Measurements from ENCODE around the gene CLK2. TPM values are rescaled to one million over a fixed set of nuclear protein-coding genes. Genes with fewer than 3 reads are reported as not detected.

CLK2 gene
- total and polyA plus RNA-seq, 2 donors (not counting 1 experiment from before 2014, with no cell fraction given): 26.8 to 34.0 TPM

GRCh38 chr1:155300553-155301329 is 27.4 kb upstream of the CLK2 start:
- Histone ChIP-seq H3K9me3 (ENCODE audit: control insufficient read depth, insufficient read depth, low read depth, low read length) (no peaks in the 10 kb centered on the region), H3K4me2 (ENCODE audit: extremely low read depth, insufficient read depth, low read length) (no peak overlapping the region), H3K27me3 (ENCODE audit: control insufficient read depth, insufficient read depth, low read length) (peaks cover 17% of the 10 kb centered on the region), H3K27ac (ENCODE audit: insufficient read depth, low read length) (no peak overlapping the region), H3K4me3 (replicated peaks in 1 of 4; ENCODE audit: control extremely low read depth in 1 of 4, insufficient read depth in 1 of 4, low read depth in 3 of 4, low read length in 4 of 4) (no peak overlapping the region), H3K4me1 (ENCODE audit: control insufficient read depth, extremely low read depth, insufficient read depth, low read length) (no peaks in the 10 kb centered on the region), H3K9ac (ENCODE audit: insufficient read depth, low read length) (no peak overlapping the region), H3K36me3 (ENCODE audit: control insufficient read depth, insufficient read depth, low read length) (no peaks in the 10 kb centered on the region), H3K79me2 (ENCODE audit: control insufficient read depth, insufficient read depth, low read length) (no peaks in the 10 kb centered on the region), H4K20me1 (ENCODE audit: control insufficient read depth, extremely low read depth, insufficient read depth, low read length) (no peaks in the 10 kb centered on the region), H2AFZ (ENCODE audit: low read length) (no peak overlapping the region)
- TF ChIP-seq CTCF (conservative IDR thresholded peaks at IDR 0.05 in 1 of 2, IDR thresholded peaks at IDR 0.05 in 1 of 2; ENCODE audit: low read depth in 1 of 2, low read length in 2 of 2) (no peak), EZH2 (IDR thresholded peaks at IDR 0.05; ENCODE audit: low read length, missing control alignments) (no peak)
- no peak for DNase-seq (ENCODE audit: low read depth in 2 of 2)

GRCh38 chr1:155300024-155300423 is 26.7 kb upstream of the CLK2 start:
- Histone ChIP-seq H3K4me2 (ENCODE audit: extremely low read depth, insufficient read depth, low read length) (no peak overlapping the region), H4K20me1 (ENCODE audit: control insufficient read depth, extremely low read depth, insufficient read depth, low read length) (no peaks in the 10 kb centered on the region), H3K4me1 (ENCODE audit: control insufficient read depth, extremely low read depth, insufficient read depth, low read length) (no peaks in the 10 kb centered on the region), H3K27ac (ENCODE audit: insufficient read depth, low read length) (no peak overlapping the region), H3K27me3 (ENCODE audit: control insufficient read depth, insufficient read depth, low read length) (peaks cover 24% of the 10 kb centered on the region), H3K9ac (ENCODE audit: insufficient read depth, low read length) (no peak overlapping the region), H3K4me3 (replicated peaks in 1 of 4; ENCODE audit: control extremely low read depth in 1 of 4, insufficient read depth in 1 of 4, low read depth in 3 of 4, low read length in 4 of 4) (no peak overlapping the region), H3K79me2 (ENCODE audit: control insufficient read depth, insufficient read depth, low read length) (no peaks in the 10 kb centered on the region), H2AFZ (ENCODE audit: low read length) (no peak overlapping the region), H3K36me3 (ENCODE audit: control insufficient read depth, insufficient read depth, low read length) (no peaks in the 10 kb centered on the region), H3K9me3 (ENCODE audit: control insufficient read depth, insufficient read depth, low read depth, low read length) (no peaks in the 10 kb centered on the region)
- DNase-seq (ENCODE audit: low read depth in 2 of 2): no peak
- no peak for TF ChIP-seq EZH2 (IDR thresholded peaks at IDR 0.05; ENCODE audit: low read length, missing control alignments)
- TF ChIP-seq CTCF (conservative IDR thresholded peaks at IDR 0.05 in 1 of 2, IDR thresholded peaks at IDR 0.05 in 1 of 2; ENCODE audit: low read depth in 1 of 2, low read length in 2 of 2): no peak

GRCh38 chr1:155297384-155297783 is 24.1 kb upstream of the CLK2 start:
- Histone ChIP-seq H3K27ac (ENCODE audit: insufficient read depth, low read length) (no peak overlapping the region), H3K4me2 (ENCODE audit: extremely low read depth, insufficient read depth, low read length) (no peak overlapping the region), H3K9me3 (ENCODE audit: control insufficient read depth, insufficient read depth, low read depth, low read length) (no peaks in the 10 kb centered on the region), H4K20me1 (ENCODE audit: control insufficient read depth, extremely low read depth, insufficient read depth, low read length) (no peaks in the 10 kb centered on the region), H2AFZ (ENCODE audit: low read length) (no peak overlapping the region), H3K9ac (ENCODE audit: insufficient read depth, low read length) (no peak overlapping the region), H3K36me3 (ENCODE audit: control insufficient read depth, insufficient read depth, low read length) (no peaks in the 10 kb centered on the region), H3K79me2 (ENCODE audit: control insufficient read depth, insufficient read depth, low read length) (no peaks in the 10 kb centered on the region), H3K4me1 (ENCODE audit: control insufficient read depth, extremely low read depth, insufficient read depth, low read length) (no peaks in the 10 kb centered on the region), H3K4me3 (replicated peaks in 1 of 4; ENCODE audit: control extremely low read depth in 1 of 4, insufficient read depth in 1 of 4, low read depth in 3 of 4, low read length in 4 of 4) (no peak overlapping the region), H3K27me3 (ENCODE audit: control insufficient read depth, insufficient read depth, low read length) (peaks cover 42% of the 10 kb centered on the region)
- TF ChIP-seq EZH2 (IDR thresholded peaks at IDR 0.05; ENCODE audit: low read length, missing control alignments): no peak
- DNase-seq (ENCODE audit: low read depth in 2 of 2): no peak

Measured in fibroblast of lung (primary cell).